SK-MEL-5 (cell line): ENCODE results near the gene NFKBIE. TPM values are rescaled to one million over a fixed set of nuclear protein-coding genes. Genes with fewer than 3 reads are reported as not detected.
A peak's percentile ranks its signal among the peaks of the same experiment; 100 is the strongest.

Experiments
- DNase-seq: peaks from one replicate; pipeline ENCODE4 v3.0.0-alpha.2; 2016; ENCODE audit warnings: low read depth, low spot score
- in situ Hi-C: cut with HindIII; loops from 2 replicates; pipeline ENCODE4 v1.10.0; 2016; ENCODE audit warnings: low sequenced_read_pairs, high pct_unique_total_duplicates, low pct_unique_long_range_greater_than_20kb
- total RNA-seq: library from RNA; depleted of rRNA; stranded (reverse); fragments of >200 nt; shearing (Covaris generic); gene quantifications from 2 replicates; pipeline ENCODE4 v1.2.3, GENCODE V29; 2014

NFKBIE gene
- total RNA-seq, 1 experiment from 2014 or later: 12.5 TPM

GRCh38 chr6:44225579-44226325 lies 39.6 kb downstream of the NFKBIE start:
- no peak for DNase-seq
- in situ Hi-C loops: no loop called here

GRCh38 chr6:44224965-44225305 lies 40.4 kb downstream of the NFKBIE start:
- no peak for DNase-seq
- in situ Hi-C loops: no loop called here

- no peak for DNase-seq
- in situ Hi-C loops: no loop called here
These were observed 41.1 kb downstream of the NFKBIE start for GRCh38 chr6:44224029-44224964.

GRCh38 chr6:44223319-44224028 lies 41.9 kb downstream of the NFKBIE start, which contains the start of gene SLC29A1:
TSS of gene SLC29A1 (plus strand) at chr6:44223595. CDS start at chr6:44227314, 3,719 bp downstream.
- peak; percentile 64 for DNase-seq
- in situ Hi-C loops: no loop called here

GRCh38 chr6:44222486-44223318 lies 42.6 kb downstream of the NFKBIE start:
- DNase-seq: no peak

GRCh38 chr6:44221961-44222335 lies 43.4 kb downstream of the NFKBIE start:
- in situ Hi-C loops: no loop called here
- no peak for DNase-seq

More at GRCh38 chr6:44222486-44223318, 42.6 kb downstream of the NFKBIE start:
- in situ Hi-C loops: no loop called here

- peak; percentile 68 for DNase-seq
- in situ Hi-C loops: no loop called here
These were observed 43.9 kb downstream of the NFKBIE start for GRCh38 chr6:44221291-44221960.

- no peak for DNase-seq
- in situ Hi-C loops: no loop called here
These were observed 44.4 kb downstream of the NFKBIE start for GRCh38 chr6:44220913-44221290.

- in situ Hi-C loops: no loop called here
- no peak for DNase-seq
These were observed 45.3 kb downstream of the NFKBIE start for GRCh38 chr6:44219815-44220784.

- in situ Hi-C loops: no loop called here
- DNase-seq: no peak
These were observed 46.1 kb downstream of the NFKBIE start for GRCh38 chr6:44219053-44219814.

GRCh38 chr6:44217332-44218143 lies 47.8 kb downstream of the NFKBIE start:
- in situ Hi-C loops: no loop called here
- no peak for DNase-seq

GRCh38 chr6:44216677-44217331 lies 48.5 kb downstream of the NFKBIE start, which contains the start of gene MYMX:
TSS of gene MYMX (plus strand) at chr6:44216926. CDS start at chr6:44217472, 546 bp downstream.
- no peak for DNase-seq
- in situ Hi-C loops: no loop called here

GRCh38 chr6:44214307-44214706 lies 51.0 kb downstream of the NFKBIE start:
- no peak for DNase-seq

GRCh38 chr6:44211284-44211683 lies 54.1 kb downstream of the NFKBIE start:
- DNase-seq: no peak
- in situ Hi-C loops: no loop called here

More at GRCh38 chr6:44214307-44214706, 51.0 kb downstream of the NFKBIE start:
- in situ Hi-C loops: no loop called here
